Measurements from ENCODE around the gene TEX35. TPM values are rescaled to one million over a fixed set of nuclear protein-coding genes. Genes with fewer than 3 reads are reported as not detected.

TEX35 gene
- total RNA-seq, 4 donors from 2014 or later: 0.60 to 1.0 (median 1.0) TPM; not detected in 1

DNA sequence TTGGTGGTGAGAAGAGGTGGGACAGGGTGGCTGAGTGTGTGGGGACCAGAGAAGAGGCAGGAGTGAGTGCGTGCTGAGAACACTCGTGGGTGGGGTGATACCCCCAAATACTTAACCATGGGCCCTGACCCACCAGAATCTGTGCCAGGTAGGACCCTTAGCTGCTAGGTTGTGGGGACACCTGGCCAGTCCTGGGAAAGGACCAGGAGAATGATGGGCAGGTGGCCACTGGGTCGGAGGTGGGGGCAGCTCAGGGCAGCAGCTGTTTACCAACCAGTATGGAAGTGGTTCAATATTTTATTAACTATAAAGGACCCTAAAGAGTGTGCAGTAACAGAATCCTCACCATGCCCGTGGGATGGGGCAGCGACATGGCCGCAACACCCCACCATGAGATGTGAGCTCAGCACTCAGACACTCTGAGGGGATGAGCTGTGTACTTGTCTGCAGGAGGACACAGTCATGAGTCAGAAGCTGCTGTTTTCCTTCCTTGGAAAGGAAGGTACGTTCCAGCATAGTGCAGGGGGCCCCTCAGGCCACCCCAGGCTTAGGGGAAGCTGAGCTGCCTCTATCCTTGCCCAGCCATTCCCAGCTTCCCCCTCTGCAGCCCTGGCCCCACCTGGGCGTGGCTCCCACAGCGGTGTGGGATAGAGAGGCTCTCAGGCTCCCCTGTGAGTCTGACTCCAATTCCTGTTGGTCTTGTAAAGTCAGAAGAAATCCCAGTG lies 25.4 kb downstream of the TEX35 start:
- 71% methylated on average over 7 of the region's 9 CpGs for WGBS
- TF ChIP-seq EP300 (IDR thresholded peaks at IDR 0.05) (no peak), POLR2A (IDR thresholded peaks at IDR 0.05) (no peak), POLR2AphosphoS5 (IDR thresholded peaks at IDR 0.05) (no peak)
- TF ChIP-seq, protein P1, sequence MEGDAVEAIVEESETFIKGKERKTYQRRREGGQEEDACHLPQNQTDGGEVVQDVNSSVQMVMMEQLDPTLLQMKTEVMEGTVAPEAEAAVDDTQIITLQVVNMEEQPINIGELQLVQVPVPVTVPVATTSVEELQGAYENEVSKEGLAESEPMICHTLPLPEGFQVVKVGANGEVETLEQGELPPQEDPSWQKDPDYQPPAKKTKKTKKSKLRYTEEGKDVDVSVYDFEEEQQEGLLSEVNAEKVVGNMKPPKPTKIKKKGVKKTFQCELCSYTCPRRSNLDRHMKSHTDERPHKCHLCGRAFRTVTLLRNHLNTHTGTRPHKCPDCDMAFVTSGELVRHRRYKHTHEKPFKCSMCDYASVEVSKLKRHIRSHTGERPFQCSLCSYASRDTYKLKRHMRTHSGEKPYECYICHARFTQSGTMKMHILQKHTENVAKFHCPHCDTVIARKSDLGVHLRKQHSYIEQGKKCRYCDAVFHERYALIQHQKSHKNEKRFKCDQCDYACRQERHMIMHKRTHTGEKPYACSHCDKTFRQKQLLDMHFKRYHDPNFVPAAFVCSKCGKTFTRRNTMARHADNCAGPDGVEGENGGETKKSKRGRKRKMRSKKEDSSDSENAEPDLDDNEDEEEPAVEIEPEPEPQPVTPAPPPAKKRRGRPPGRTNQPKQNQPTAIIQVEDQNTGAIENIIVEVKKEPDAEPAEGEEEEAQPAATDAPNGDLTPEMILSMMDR (IDR thresholded peaks at IDR 0.05): no peak
- Histone ChIP-seq H3K9me3 (no peaks in the 10 kb centered on the region), H3K4me1 (peaks cover 26% of the 10 kb centered on the region), H3K27ac (no peak overlapping the region), H3K36me3 (no peaks in the 10 kb centered on the region), H3K27me3 (no peaks in the 10 kb centered on the region), H3K4me3 (no peak overlapping the region)
- peak in 1 of 2 donors; percentile 49 for DNase-seq (ENCODE audit: low spot score in 2 of 2)

DNA sequence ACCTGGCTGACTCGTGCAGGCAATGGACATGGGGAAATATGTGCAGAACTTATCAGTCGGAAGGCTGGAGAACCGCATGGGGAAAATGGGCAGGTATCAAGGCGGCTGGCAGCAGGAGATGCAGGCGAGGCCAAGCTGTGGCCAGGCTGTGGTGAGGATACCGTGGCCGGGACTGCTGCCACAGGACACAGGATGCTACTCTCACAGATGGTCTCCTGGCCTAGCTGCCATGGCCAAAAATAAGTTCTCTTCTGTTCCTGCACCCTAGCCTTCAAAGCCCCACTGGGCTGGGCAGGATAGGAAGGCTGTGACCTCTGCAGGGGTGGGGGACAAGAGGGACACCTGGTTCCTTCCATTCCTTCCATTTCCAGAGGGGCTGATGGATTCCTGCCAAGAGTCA lies 26.4 kb downstream of the TEX35 start:
- peak in 1 of 2 donors; percentile 58 for DNase-seq (ENCODE audit: low spot score in 2 of 2)
- no peaks in the 10 kb centered on the region for H3K9me3 ChIP-seq
- no peak overlapping the region for H3K4me3 ChIP-seq
- H3K27ac ChIP-seq: no peak overlapping the region
- no peaks in the 10 kb centered on the region for H3K36me3 ChIP-seq
- 88% methylated on average over 7 of the region's 7 CpGs for WGBS
- TF ChIP-seq POLR2AphosphoS5 (IDR thresholded peaks at IDR 0.05) (no peak), POLR2A (IDR thresholded peaks at IDR 0.05) (no peak), EP300 (IDR thresholded peaks at IDR 0.05) (no peak)
- TF ChIP-seq, protein P1 (IDR thresholded peaks at IDR 0.05): no peak
- H3K27me3 ChIP-seq: no peaks in the 10 kb centered on the region
- peaks cover 32% of the 10 kb centered on the region for H3K4me1 ChIP-seq

DNA sequence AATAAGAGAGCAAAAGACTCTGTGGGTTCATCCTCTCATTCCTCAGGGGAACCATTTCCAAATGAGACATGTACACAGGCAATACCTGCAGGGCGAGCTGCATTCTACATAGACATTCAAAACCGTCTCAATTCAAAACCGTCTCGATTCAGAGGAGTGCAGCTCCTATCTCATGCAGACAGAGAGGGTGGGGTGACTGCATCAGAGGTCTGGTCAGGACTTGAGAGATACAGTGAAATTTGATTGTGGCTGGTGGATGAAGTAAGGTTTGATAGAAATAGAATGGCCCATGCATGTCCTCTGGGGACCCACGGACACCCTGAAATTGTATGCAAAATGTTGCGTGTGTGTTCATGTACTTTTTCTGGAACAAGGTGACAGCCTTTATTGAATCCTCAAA lies 27.3 kb downstream of the TEX35 start:
- peak in 1 of 2 donors; percentile 10 for DNase-seq (ENCODE audit: low spot score in 2 of 2)
- 55% methylated on average over 6 of the region's 6 CpGs for WGBS
- Histone ChIP-seq H3K4me3 (no peak overlapping the region), H3K36me3 (no peaks in the 10 kb centered on the region), H3K9me3 (no peaks in the 10 kb centered on the region), H3K27ac (no peak overlapping the region), H3K27me3 (no peaks in the 10 kb centered on the region), H3K4me1 (peaks cover 40% of the 10 kb centered on the region)
- TF ChIP-seq, protein P1 (IDR thresholded peaks at IDR 0.05): no peak
- TF ChIP-seq EP300 (IDR thresholded peaks at IDR 0.05) (no peak), POLR2AphosphoS5 (IDR thresholded peaks at IDR 0.05) (no peak), POLR2A (IDR thresholded peaks at IDR 0.05) (no peak)

DNA sequence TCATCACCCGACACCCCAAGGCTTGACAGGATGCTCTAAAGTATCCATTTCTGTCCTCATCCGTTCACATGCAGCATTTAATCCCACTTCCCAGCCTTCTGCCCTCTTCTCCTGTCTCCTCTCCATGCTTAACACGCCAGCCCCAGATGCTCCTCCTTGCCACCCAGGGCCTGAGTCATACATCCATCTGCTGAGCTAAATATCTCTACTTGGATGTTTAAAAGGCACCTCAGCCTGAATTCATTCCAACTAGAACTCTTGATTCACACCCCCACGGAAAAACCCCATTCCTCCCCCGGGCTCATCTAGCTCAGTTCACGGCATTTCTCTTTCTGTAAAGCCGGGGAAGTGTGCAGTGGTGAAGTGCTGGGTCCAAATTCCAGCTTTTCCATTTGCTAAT lies 27.7 kb downstream of the TEX35 start:
- Histone ChIP-seq H3K4me1 (peaks cover 41% of the 10 kb centered on the region), H3K36me3 (no peaks in the 10 kb centered on the region), H3K27ac (no peak overlapping the region), H3K27me3 (no peaks in the 10 kb centered on the region), H3K4me3 (no peak overlapping the region), H3K9me3 (no peaks in the 10 kb centered on the region)
- DNase-seq (ENCODE audit: low spot score in 2 of 2): peak in 1 of 2 donors; percentile 20
- TF ChIP-seq POLR2AphosphoS5 (IDR thresholded peaks at IDR 0.05): no peak
- TF ChIP-seq EP300 (IDR thresholded peaks at IDR 0.05): no peak
- TF ChIP-seq, protein P1 (IDR thresholded peaks at IDR 0.05): no peak
- TF ChIP-seq POLR2A (IDR thresholded peaks at IDR 0.05): no peak
- 49% methylated on average over 7 of the region's 7 CpGs for WGBS

DNA sequence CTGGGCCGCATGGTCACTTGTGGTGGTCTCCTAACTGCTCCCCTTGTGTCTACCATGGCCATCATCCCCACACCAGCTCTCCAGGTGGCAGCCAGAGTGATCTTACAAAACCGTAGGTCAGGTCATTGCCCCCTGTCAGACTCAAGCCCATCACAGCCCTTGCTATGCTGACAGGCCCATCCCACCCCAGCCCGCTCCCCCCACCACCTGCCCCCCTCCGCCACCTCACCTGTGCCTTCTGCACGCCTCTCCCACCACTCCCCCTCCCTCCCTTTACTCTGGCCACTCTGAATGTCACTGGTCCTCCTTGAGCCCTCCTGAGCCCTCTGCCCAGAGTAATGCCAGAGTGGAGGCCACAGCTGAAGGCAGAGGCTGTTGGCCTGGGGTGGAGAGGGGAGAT lies 28.5 kb downstream of the TEX35 start:
- no peaks in the 10 kb centered on the region for H3K36me3 ChIP-seq
- H3K27ac ChIP-seq: no peak overlapping the region
- H3K9me3 ChIP-seq: no peaks in the 10 kb centered on the region
- peaks cover 39% of the 10 kb centered on the region for H3K4me1 ChIP-seq
- no peak overlapping the region for H3K4me3 ChIP-seq
- H3K27me3 ChIP-seq: no peaks in the 10 kb centered on the region
- WGBS: 93% methylated on average over 5 of the region's 5 CpGs
- TF ChIP-seq EP300 (IDR thresholded peaks at IDR 0.05) (no peak), POLR2A (IDR thresholded peaks at IDR 0.05) (no peak), POLR2AphosphoS5 (IDR thresholded peaks at IDR 0.05) (no peak)
- TF ChIP-seq, protein P1 (IDR thresholded peaks at IDR 0.05): no peak
- peak in 1 of 2 donors; percentile 40 for DNase-seq (ENCODE audit: low spot score in 2 of 2)

All from suprapubic skin (tissue), 4 donors.